GM21723 (cell line): ENCODE data around the gene BTNL2.
"Not testable (repeated sequence)": the region's sequence is repeated elsewhere in the genome, so short reads cannot be mapped to it uniquely, and the experiment has no call there.

Experiments used
- ATAC-seq: cut with Tn5 transposase; IDR thresholded peaks from one replicate; pipeline ENCODE4 v1.9.1; 2021; ENCODE audit warnings: mild to moderate bottlenecking, moderate library complexity; ENCODE audit not compliant: unreplicated experiment

The BTNL2 gene

DNA sequence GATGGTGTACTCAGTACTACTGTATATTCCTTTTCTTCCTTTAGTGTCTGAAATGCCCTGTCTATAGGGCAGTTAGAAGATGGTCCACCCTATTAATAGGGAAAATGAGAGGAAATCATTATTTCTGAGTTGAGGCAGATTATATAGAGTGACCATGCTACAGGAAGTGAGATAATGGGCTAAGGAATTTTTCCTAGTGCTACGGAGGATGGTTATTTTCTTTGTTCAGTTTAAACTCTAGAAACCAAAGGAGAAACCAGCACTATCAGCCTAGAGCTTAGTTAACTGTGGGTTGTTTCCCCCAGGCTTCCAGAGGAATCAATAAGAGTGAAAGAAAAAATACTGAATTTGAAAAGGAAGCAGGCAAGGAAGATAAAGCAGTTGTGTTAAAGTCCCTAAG lies 35.8 kb downstream of the BTNL2 start:
- ATAC-seq, result no peak

DNA sequence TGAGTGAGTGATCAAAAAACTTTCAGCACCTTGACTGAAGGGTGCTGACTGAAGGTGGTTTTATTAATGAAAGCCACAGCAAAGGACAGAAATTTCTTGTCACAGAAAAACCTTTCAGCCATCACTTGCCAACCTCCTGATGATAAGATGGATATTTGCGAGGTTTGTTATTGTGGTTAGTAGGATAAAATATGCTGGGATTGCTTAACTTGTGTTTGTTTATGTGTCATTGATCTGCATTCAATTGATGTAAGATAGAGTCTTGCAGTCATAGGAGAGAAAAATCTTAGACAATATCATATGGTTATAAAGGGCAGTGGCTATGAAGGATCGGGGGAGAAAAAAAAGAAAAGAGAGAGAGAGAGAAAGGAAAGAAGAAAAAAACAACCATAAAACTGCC lies 36.5 kb downstream of the BTNL2 start:
- ATAC-seq, result no peak

DNA sequence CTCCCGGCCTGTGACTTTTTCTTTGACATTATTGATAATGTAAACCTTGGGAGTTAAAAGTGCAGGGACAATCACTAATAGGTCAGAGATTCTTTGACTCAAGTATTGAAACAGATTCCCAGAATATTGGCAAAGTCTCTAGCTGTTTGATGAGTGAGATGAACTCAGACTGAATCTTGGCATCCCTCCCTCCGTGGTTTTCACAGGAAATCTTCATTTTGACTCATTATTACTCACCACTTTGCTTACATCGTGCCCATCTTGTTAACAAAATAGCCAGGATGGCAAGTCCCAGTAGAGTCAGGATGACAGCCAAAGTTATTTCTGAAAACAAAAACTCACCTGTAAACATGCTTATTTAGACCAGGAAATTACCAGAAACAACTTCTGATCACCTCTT lies 37.3 kb downstream of the BTNL2 start:
- no peak for ATAC-seq

DNA sequence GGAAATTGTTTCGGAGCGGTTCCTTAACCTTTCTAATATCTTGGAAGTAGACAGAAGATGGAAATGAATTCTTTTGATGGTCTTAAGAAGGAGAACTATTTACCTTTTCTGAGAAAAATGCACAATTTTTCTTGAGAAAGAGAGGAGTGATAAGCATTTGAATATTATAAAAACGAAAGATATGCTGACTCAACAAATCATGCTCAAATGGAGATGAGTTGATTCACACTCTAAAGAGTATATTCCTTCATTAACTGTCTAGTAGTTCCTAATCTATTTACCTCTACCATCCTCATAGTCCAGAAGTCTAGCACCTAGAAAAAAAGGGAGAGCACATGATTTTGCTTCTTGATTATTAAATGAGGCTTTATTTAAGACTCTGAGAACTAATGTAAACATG lies 39.3 kb downstream of the BTNL2 start:
- no peak for ATAC-seq

DNA sequence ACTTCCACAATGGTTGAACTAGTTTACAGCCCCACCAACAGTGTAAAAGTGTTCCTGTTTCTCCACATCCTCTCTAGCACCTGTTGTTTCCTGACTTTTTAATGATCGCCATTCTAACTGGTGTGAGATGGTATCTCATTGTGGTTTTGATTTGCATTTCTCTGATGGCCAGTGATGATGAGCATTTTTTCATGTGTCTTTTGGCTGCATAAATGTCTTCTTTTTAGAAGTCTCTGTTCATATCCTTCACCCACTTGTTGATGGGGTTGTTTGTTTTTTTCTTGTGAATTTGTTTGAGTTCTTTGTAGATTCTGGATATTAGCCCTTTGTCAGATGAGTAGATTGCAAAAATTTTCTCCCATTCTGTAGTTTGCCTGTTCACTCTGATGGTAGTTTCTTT lies 47.8 kb downstream of the BTNL2 start:
- ATAC-seq, result not testable (repeated sequence)

DNA sequence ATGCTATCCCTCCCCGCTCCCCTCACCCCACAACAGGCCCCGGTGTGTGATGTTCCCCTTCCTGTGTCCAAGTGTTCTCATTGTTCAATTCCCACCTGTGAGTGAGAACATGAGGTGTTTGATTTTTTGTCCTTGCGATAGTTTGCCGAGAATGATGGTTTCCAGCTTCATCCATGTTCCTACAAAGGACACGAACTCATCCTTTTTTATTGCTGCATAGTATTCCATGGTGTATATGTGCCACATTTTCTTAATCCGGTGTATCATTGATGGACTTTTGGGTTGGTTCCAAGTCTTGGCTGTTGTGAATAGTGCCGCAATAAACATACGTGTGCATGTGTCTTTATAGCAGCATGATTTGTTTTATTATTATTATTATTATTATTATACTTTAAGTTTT lies 48.4 kb downstream of the BTNL2 start:
- not testable (repeated sequence) for ATAC-seq

DNA sequence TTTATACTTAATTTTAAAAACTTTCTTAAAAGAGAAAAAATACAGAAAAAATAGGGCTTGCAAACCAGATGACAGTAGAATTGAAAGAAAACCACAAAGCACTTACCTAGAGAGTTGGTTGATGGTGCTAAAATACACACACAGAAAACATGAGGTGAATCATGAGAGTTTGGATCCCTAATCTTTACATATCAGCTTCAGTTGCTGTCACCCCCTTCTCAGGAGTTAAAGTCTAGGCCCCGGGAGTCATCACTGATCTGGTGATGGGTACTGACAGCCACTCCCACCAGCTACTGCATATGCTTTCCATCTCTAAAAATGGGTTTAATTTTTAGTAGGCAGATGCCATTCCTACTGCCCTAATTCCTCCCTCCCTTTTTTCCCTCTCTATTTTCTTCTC lies 52.0 kb downstream of the BTNL2 start:
- no peak for ATAC-seq

DNA sequence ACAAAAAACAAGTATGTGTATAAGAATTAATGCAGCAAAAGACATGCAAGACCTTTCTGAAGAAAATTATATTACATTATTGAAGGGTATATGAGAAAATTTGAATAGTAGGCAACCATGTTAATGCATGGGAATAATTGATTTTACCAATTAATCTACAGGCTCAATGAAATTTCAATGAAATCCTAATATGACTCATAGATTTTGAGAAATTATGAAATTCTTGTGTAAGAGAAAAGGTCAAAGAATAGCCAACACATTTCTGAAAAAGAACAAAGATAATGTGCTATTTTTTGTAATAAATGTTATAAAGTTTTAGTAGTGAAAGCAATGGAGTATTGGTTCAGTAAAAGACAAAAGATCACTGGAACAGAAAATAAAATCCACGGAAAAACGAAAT lies 53.6 kb downstream of the BTNL2 start:
- no peak for ATAC-seq
